ENCODE results near the gene FOXP4.

GRCh38 chr6:41645007-41645618 lies 98.9 kb downstream of the FOXP4 start:
- TF ChIP-seq CTCF (IDR thresholded peaks at IDR 0.05), result no peak
- no peak for TF ChIP-seq POLR2A (IDR thresholded peaks at IDR 0.05; ENCODE audit: low read depth)
